ENCODE measurements around the gene HLA-DMB. TPM values are rescaled to one million over a fixed set of nuclear protein-coding genes. Genes with fewer than 3 reads are reported as not detected.

Gene HLA-DMB
- total RNA-seq, 2 donors from 2014 or later, result 11.1 to 23.3 TPM

- H3K4me1 Mint-ChIP-seq, result peaks cover 30% of the 10 kb centered on the region
Measured at GRCh38 chr6:32895006-32895345, 45.9 kb downstream of the HLA-DMB start.

GRCh38 chr6:32894085-32895005 lies 46.5 kb downstream of the HLA-DMB start:
- no peaks in the 10 kb centered on the region for H3K9me3 ChIP-seq (ENCODE audit: control insufficient read depth, low read length, poor library complexity, severe bottlenecking)
- peaks cover 30% of the 10 kb centered on the region for H3K4me1 Mint-ChIP-seq
- ATAC-seq (peak; percentile 99), DNase-seq (peak; percentile 87 to 98 (median 92))
- H3K27me3 Mint-ChIP-seq, result no peaks in the 10 kb centered on the region
- H3K36me3 Mint-ChIP-seq (ENCODE audit: low read depth), result no peaks in the 10 kb centered on the region
- peak overlapping the region; percentile 94 for H3K27ac Mint-ChIP-seq
- H3K4me3 Mint-ChIP-seq, result peak overlapping the region; percentile 95

More at GRCh38 chr6:32895006-32895345, 45.9 kb downstream of the HLA-DMB start:
- Mint-ChIP-seq H3K27me3 (no peaks in the 10 kb centered on the region), H3K36me3 (ENCODE audit: low read depth) (no peaks in the 10 kb centered on the region), H3K4me3 (peak overlapping the region; percentile 95), H3K27ac (peak overlapping the region; percentile 94)
- DNase-seq (no peak), ATAC-seq (peak; percentile 18)
- no peaks in the 10 kb centered on the region for H3K9me3 ChIP-seq (ENCODE audit: control insufficient read depth, low read length, poor library complexity, severe bottlenecking)

GRCh38 chr6:32890831-32891230 lies 50.0 kb downstream of the HLA-DMB start:
- no peak for ATAC-seq
- Mint-ChIP-seq H3K27ac (no peak overlapping the region), H3K27me3 (no peaks in the 10 kb centered on the region), H3K4me1 (peaks cover 21% of the 10 kb centered on the region), H3K36me3 (ENCODE audit: low read depth) (no peaks in the 10 kb centered on the region), H3K4me3 (no peak overlapping the region)
- DNase-seq, result no peak
- no peaks in the 10 kb centered on the region for H3K9me3 ChIP-seq (ENCODE audit: control insufficient read depth, low read length, poor library complexity, severe bottlenecking)

- H3K4me3 Mint-ChIP-seq, result no peak overlapping the region
- H3K27me3 Mint-ChIP-seq, result no peaks in the 10 kb centered on the region
- ATAC-seq, result no peak
- no peak overlapping the region for H3K27ac Mint-ChIP-seq
- H3K36me3 Mint-ChIP-seq (ENCODE audit: low read depth), result no peaks in the 10 kb centered on the region
- H3K9me3 ChIP-seq (ENCODE audit: control insufficient read depth, low read length, poor library complexity, severe bottlenecking), result no peaks in the 10 kb centered on the region
- no peak for DNase-seq
- peaks cover 9% of the 10 kb centered on the region for H3K4me1 Mint-ChIP-seq
Measured at GRCh38 chr6:32889533-32889932, 51.3 kb downstream of the HLA-DMB start.

- Mint-ChIP-seq H3K27ac (no peak overlapping the region), H3K4me3 (no peak overlapping the region), H3K4me1 (peaks cover 2% of the 10 kb centered on the region), H3K27me3 (no peaks in the 10 kb centered on the region), H3K36me3 (ENCODE audit: low read depth) (no peaks in the 10 kb centered on the region)
- ATAC-seq, result no peak
- H3K9me3 ChIP-seq (ENCODE audit: control insufficient read depth, low read length, poor library complexity, severe bottlenecking), result no peaks in the 10 kb centered on the region
- DNase-seq, result no peak
Measured at GRCh38 chr6:32888576-32888975, 52.3 kb downstream of the HLA-DMB start.

- ATAC-seq (no peak), DNase-seq (no peak)
- H3K9me3 ChIP-seq (ENCODE audit: control insufficient read depth, low read length, poor library complexity, severe bottlenecking), result no peaks in the 10 kb centered on the region
- Mint-ChIP-seq H3K36me3 (ENCODE audit: low read depth) (no peaks in the 10 kb centered on the region), H3K27ac (no peak overlapping the region), H3K4me3 (no peak overlapping the region), H3K4me1 (no peaks in the 10 kb centered on the region), H3K27me3 (no peaks in the 10 kb centered on the region)
Measured at GRCh38 chr6:32887616-32888015, 53.2 kb downstream of the HLA-DMB start.

GRCh38 chr6:32886681-32887383 lies 54.0 kb downstream of the HLA-DMB start:
- no peaks in the 10 kb centered on the region for H3K27me3 Mint-ChIP-seq
- no peaks in the 10 kb centered on the region for H3K36me3 Mint-ChIP-seq (ENCODE audit: low read depth)
- no peak overlapping the region for H3K4me3 Mint-ChIP-seq
- no peak overlapping the region for H3K27ac Mint-ChIP-seq
- H3K9me3 ChIP-seq (ENCODE audit: control insufficient read depth, low read length, poor library complexity, severe bottlenecking), result no peaks in the 10 kb centered on the region
- no peak for ATAC-seq
- no peaks in the 10 kb centered on the region for H3K4me1 Mint-ChIP-seq
- DNase-seq, result no peak

GRCh38 chr6:32885698-32886286 lies 55.0 kb downstream of the HLA-DMB start:
- Mint-ChIP-seq H3K36me3 (ENCODE audit: low read depth) (peaks cover under 1% of the 10 kb centered on the region), H3K27ac (no peak overlapping the region), H3K27me3 (no peaks in the 10 kb centered on the region), H3K4me1 (no peaks in the 10 kb centered on the region), H3K4me3 (no peak overlapping the region)
- no peaks in the 10 kb centered on the region for H3K9me3 ChIP-seq (ENCODE audit: control insufficient read depth, low read length, poor library complexity, severe bottlenecking)
- DNase-seq (no peak), ATAC-seq (peak; percentile 60)

Other genes starting within 250 kb of the HLA-DMB start
- gene HLA-DQA2, start 199.6 kb downstream of the HLA-DMB start, total RNA-seq, result 1 to 10 TPM in 1 of 2 donors, under 1 TPM in 1; 0.70 to 3.4 TPM
- gene HLA-DQB2, start 177.5 kb downstream of the HLA-DMB start, total RNA-seq, result 1 to 10 TPM; 1.1 to 8.3 TPM
- 1 to 10 TPM; 2.3 to 6.6 TPM for gene HLA-DOB, start 124.0 kb downstream of the HLA-DMB start, total RNA-seq
- 100 to 1,000 TPM in 1 of 2 donors, 10 to 100 TPM in 1; 92.6 to 103 TPM for gene TAP2, start 102.3 kb downstream of the HLA-DMB start, total RNA-seq
- 100 to 1,000 TPM; 131 to 139 TPM for gene PSMB8, start 97.0 kb downstream of the HLA-DMB start, total RNA-seq
- gene TAP1, start 87.3 kb downstream of the HLA-DMB start, total RNA-seq, result 100 to 1,000 TPM; 119 to 125 TPM
- gene PSMB9, start 86.8 kb downstream of the HLA-DMB start, total RNA-seq, result 100 to 1,000 TPM in 1 of 2 donors, 10 to 100 TPM in 1; 70.5 to 121 TPM
- gene HLA-DMA, start 12.1 kb upstream of the HLA-DMB start, total RNA-seq, result 10 to 100 TPM; 20.9 to 23.4 TPM
- 100 to 1,000 TPM; 409 to 459 TPM for gene BRD2, start 27.6 kb upstream of the HLA-DMB start, total RNA-seq
- 1 to 10 TPM; 2.6 to 5.1 TPM for gene HLA-DOA, start 68.6 kb upstream of the HLA-DMB start, total RNA-seq
- 10 to 100 TPM; 62.0 to 71.2 TPM for gene HLA-DPA1, start 132.6 kb upstream of the HLA-DMB start, total RNA-seq
- 10 to 100 TPM; 67.7 to 77.4 TPM for gene HLA-DPB1, start 135.0 kb upstream of the HLA-DMB start, total RNA-seq

All from T-helper 17 cell (primary cell).